Activated naive CD4-positive, alpha-beta T cell treated with anti-CD3 and anti-CD28 coated beads for 36 hours (primary cell): Measurements from ENCODE around the gene PJA1. TPM values are rescaled to one million over a fixed set of nuclear protein-coding genes. Genes with fewer than 3 reads are reported as not detected.

Experiments
- CTCF ChIA-PET: fragments of 350-600 bp; sonication (Branson Sonifier 250); formaldehyde crosslinking; loops from one replicate; lab custom pipeline; 2021; ENCODE audit warnings: antibody characterized with exemption; lab: Charles Lee
- DNase-seq: peaks from one replicate; pipeline ENCODE4 v3.0.0-alpha.2; 2020
- H3K27ac Mint-ChIP-seq: one replicate; pipeline ENCODE4 v1.8.0; 2021; ENCODE audit warnings: mild to moderate bottlenecking, mixed read lengths
- H3K27me3 Mint-ChIP-seq: one replicate; pipeline ENCODE4 v1.8.0; 2021; ENCODE audit warnings: low read depth, mixed read lengths
- H3K36me3 Mint-ChIP-seq: one replicate; pipeline ENCODE4 v1.8.0; 2021; ENCODE audit warnings: low read depth, mixed read lengths
- H3K4me1 Mint-ChIP-seq: one replicate; pipeline ENCODE4 v1.8.0; 2021; ENCODE audit warnings: low read depth, mixed read lengths
- H3K4me3 Mint-ChIP-seq: one replicate; pipeline ENCODE4 v1.8.0; 2021; ENCODE audit warnings: mild to moderate bottlenecking, moderate library complexity, mixed read lengths
- H3K9me3 Mint-ChIP-seq: one replicate; pipeline ENCODE4 v1.8.0; 2021; ENCODE audit warnings: mixed read lengths
- intact Hi-C: fragments of 100-400 bp; cut with micrococcal nuclease; formaldehyde crosslinking; loops from one replicate; pipeline ENCODE4 v1.15.1; 2023
- total RNA-seq, 2 experiments: library from RNA; stranded (reverse); gene quantifications; one replicate each; pipeline ENCODE4 v1.2.3, GENCODE V29; 2021

The PJA1 gene
- total RNA-seq, 2 experiments from 2014 or later, result 10.7 to 11.0 TPM

DNA sequence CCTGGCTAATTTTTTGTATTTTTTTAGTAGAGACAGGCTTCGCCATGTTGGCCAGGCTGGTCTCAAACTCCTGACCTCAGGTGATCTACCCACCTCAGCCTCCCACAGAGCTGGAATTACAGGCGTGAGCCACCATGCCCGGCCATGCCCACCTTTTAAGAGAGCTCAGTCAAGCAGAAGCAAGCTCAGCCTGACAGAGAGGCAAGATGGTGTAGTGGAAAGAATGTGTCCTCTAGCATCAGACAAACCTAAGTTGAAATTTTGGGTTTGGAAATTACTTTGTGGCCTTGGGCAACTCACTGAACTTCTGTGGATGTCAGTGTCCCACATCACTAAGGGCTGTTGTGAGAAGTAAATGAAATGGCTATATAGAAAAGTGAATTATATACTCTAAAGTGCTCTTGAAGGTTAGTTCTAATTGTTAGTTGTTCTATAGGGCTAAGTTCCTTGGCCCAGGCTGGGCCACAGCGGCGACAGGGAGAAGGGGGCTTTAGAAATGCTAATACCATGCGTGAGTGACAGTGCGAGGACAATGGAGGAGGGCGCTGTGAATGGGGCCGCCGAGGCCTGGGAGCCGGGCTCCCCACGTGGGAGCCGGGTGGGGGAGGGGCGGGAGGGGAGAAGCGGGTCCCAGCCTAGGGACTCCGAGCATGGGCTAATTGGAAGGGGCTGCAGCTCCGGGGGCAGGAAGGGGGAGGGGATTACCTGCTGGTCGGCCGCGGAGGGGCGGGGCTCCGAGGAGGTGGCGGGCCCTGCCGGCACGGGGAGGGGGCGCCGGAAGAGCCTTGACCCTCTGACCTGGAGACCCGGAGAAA, 15.6 kb downstream of the PJA1 start:
- intact Hi-C loops, result no loop called here
- H3K27me3 Mint-ChIP-seq, result peaks cover 2% of the 10 kb centered on the region
- H3K4me1 Mint-ChIP-seq, result no peaks in the 10 kb centered on the region
- no peak for DNase-seq
- H3K4me3 Mint-ChIP-seq, result no peak overlapping the region
- H3K9me3 Mint-ChIP-seq, result no peaks in the 10 kb centered on the region
- H3K27ac Mint-ChIP-seq, result no peak overlapping the region
- no peaks in the 10 kb centered on the region for H3K36me3 Mint-ChIP-seq
- CTCF ChIA-PET, result no interaction called here

DNA sequence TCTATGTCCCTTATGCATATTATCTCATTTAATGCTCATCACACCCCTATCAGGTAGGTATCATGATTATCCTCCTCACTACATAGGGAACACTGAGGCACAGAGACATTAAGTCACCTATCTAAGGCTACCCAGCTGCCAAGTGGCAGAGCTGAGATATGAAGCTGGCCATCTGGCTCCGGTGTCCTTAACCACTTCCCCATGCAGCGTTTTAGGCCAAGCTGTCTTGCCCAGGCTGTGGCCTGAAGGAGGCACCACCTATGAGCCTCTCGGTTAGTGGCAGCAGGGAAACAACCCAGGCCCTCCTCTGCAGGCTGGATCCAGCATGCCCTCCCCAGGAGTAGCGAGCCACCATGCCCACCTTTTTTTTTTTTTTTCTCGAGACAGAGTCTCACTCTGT, 16.3 kb downstream of the PJA1 start:
- Mint-ChIP-seq H3K4me3 (no peak overlapping the region), H3K4me1 (no peaks in the 10 kb centered on the region), H3K9me3 (no peaks in the 10 kb centered on the region), H3K36me3 (no peaks in the 10 kb centered on the region), H3K27me3 (peaks cover 2% of the 10 kb centered on the region), H3K27ac (no peak overlapping the region)
- intact Hi-C loops, result no loop called here
- no peak for DNase-seq
- CTCF ChIA-PET, result no interaction called here

DNA sequence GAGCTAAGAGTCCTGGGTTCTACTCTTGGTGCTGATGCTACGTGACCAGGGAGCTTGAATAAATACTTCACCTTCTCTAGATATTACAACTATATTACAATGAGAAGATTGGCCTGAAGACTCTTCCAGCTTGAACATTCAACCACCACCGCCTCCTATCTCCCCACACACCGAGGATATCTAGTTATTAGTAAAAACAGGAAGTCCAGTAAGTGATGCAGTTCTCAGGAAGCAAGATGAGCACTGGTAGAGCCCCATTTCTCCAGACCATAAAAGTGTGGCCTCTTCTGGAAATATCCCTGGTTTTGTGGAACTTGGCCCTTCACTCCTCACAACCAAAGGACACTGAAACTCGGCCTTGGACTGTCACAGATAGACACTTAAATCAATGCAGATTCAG, 18.5 kb downstream of the PJA1 start:
- H3K27ac Mint-ChIP-seq, result no peak overlapping the region
- CTCF ChIA-PET, result no interaction called here
- H3K27me3 Mint-ChIP-seq, result peaks cover 2% of the 10 kb centered on the region
- no peak overlapping the region for H3K4me3 Mint-ChIP-seq
- H3K9me3 Mint-ChIP-seq, result no peaks in the 10 kb centered on the region
- intact Hi-C loops, result no loop called here
- no peaks in the 10 kb centered on the region for H3K36me3 Mint-ChIP-seq
- H3K4me1 Mint-ChIP-seq, result no peaks in the 10 kb centered on the region
- no peak for DNase-seq

DNA sequence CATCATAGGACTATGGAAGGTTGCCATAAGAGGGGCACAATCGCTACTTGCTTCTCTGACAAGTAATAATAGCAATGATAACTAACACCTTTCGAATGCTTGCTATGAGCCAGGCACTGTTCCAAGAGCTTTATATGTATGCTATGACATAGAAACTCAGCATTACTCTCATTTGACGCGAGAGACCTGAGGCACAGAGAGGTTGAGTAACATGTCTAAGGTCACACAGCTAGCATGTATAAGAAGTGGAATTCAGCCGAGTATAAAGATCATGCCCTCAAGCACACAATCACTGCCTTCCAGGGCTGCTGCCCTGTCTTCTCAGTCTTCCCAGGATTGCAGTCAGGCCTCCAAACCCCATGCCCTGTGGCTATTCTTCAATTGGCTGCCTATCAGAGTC, 19.5 kb downstream of the PJA1 start:
- no peak overlapping the region for H3K27ac Mint-ChIP-seq
- no peak for DNase-seq
- no peaks in the 10 kb centered on the region for H3K27me3 Mint-ChIP-seq
- H3K9me3 Mint-ChIP-seq, result no peaks in the 10 kb centered on the region
- intact Hi-C loops, result no loop called here
- no peaks in the 10 kb centered on the region for H3K4me1 Mint-ChIP-seq
- CTCF ChIA-PET, result no interaction called here
- no peaks in the 10 kb centered on the region for H3K36me3 Mint-ChIP-seq
- no peak overlapping the region for H3K4me3 Mint-ChIP-seq

DNA sequence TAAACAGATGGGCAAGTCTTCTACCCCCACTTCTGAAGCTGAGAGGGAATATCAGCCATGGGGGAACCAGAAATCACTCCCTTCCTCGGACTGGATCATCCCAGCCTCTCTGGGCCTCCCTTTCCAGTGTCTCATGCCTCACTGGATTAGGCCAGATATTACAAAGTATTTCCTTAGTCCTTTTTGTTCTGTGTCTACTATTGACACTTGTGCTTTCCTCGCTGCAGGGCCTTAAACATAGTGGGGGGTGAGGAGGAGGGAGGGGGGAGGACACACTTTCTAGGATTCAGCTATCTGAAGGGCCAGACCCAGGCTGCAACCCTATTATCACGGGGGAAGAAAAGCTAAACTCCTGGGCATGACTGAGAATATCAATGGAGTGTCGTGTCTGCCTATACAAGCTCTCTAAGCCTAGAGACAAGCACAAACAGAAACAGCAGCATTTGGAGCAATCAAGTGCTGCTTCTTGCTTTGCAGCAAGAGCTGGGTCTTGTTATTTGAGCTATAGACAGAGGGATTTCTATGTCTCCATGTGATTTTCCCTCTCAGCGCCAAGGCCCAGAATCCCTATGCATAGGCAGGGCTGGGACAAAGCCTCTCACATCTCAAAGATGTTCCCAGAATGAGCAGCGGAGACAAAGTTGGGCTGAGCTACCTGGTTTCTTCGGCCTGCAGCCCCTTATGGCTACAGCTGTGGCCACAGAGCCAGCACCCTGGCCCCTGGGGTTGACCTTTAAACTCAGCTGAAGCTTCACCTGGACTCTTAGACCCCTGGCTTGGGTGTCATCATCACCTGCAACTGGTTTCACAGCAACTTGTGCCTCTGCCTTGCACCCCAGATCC, 20.2 kb downstream of the PJA1 start:
- Mint-ChIP-seq H3K27ac (no peak overlapping the region), H3K4me1 (no peaks in the 10 kb centered on the region), H3K4me3 (no peak overlapping the region), H3K9me3 (no peaks in the 10 kb centered on the region), H3K36me3 (no peaks in the 10 kb centered on the region), H3K27me3 (no peaks in the 10 kb centered on the region)
- CTCF ChIA-PET, result no interaction called here
- intact Hi-C loops, result no loop called here
- no peak for DNase-seq

DNA sequence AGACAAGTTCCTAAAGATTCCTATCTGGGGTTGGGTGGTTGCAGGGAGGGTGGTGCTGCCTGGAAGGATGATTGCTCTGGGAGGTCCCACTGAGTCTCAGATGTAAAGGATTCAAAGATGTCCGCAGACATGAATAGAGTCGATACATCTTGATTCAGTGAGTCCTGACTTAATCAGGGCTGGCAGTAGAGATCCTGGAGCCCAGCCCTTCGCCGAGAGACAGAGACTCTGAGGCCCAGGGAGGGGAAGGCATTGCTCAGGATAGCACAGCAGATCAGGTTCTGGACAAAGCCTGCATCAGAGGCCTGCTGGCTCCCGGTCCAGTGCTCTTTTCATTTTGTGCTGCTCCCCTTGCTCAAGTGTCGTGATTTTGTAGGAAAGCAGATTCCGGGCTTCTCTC, 21.7 kb downstream of the PJA1 start:
- Mint-ChIP-seq H3K27ac (no peak overlapping the region), H3K36me3 (no peaks in the 10 kb centered on the region), H3K27me3 (no peaks in the 10 kb centered on the region), H3K4me3 (no peak overlapping the region), H3K9me3 (no peaks in the 10 kb centered on the region), H3K4me1 (no peaks in the 10 kb centered on the region)
- DNase-seq, result no peak
- CTCF ChIA-PET, result no interaction called here
- intact Hi-C loops, result no loop called here

DNA sequence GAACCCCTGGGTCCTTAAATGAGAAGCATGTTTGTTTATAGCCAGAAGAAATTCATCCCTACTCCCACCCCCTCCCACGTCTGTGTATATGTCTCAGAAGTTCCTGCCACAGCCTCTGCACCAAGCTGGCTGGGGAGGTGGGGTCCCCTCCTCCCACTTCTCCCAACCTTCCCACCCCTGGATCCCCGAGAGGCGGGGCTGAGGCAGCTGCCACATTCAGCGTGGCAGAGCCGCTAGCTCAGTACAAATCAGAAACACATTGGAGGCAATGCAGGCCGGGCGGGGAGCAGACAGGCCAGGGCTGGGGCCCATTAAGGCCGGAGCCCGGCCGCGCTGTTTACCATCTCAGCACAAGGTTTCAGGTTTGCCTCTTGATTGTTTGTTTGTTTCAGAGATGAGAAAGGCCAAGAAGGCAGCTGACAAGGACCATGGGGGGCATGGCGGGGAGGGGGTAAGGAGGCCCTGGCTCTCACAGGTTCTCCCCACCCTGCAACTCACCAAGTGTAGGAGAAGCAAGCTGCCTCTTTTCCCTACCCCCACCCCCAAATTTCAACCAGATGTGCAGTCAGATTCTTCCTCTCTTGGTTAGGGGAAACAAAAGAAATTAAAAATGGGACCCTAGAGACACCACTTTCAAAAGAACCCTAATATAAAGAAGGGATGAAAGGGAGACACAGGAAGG, 22.3 kb downstream of the PJA1 start:
- no peaks in the 10 kb centered on the region for H3K4me1 Mint-ChIP-seq
- H3K27ac Mint-ChIP-seq, result no peak overlapping the region
- intact Hi-C loops, result no loop called here
- no peak for DNase-seq
- no peaks in the 10 kb centered on the region for H3K36me3 Mint-ChIP-seq
- no peak overlapping the region for H3K4me3 Mint-ChIP-seq
- H3K9me3 Mint-ChIP-seq, result no peaks in the 10 kb centered on the region
- no peaks in the 10 kb centered on the region for H3K27me3 Mint-ChIP-seq
- CTCF ChIA-PET, result interaction anchor here (0.7 kb wide), 1 partner anchor 878 kb away, joined by 3 read pairs; no protein-coding TSS in a partner anchor

DNA sequence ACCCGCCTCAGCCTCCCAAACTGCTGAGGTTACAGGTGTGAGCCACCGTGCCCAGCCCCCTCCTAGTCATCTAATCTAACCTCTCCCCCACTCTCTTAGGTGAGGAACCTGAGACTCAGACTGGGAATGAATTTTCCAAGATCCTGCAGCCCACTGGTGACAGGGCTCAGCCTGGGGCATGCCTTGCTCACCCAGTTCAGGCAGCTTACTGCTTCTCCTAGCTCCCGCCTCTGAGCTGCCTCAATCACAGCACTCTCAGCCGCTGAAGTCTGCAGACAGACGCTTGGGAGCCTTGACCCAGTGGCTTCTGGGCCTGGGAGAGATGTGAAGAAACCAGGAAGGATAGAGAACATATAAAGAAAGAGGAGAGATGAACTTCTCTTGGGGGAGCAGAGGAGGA, 24.4 kb downstream of the PJA1 start:
- H3K4me3 Mint-ChIP-seq, result no peak overlapping the region
- H3K36me3 Mint-ChIP-seq, result no peaks in the 10 kb centered on the region
- peaks cover 6% of the 10 kb centered on the region for H3K27me3 Mint-ChIP-seq
- CTCF ChIA-PET, result no interaction called here
- H3K9me3 Mint-ChIP-seq, result no peaks in the 10 kb centered on the region
- no peak for DNase-seq
- no peaks in the 10 kb centered on the region for H3K4me1 Mint-ChIP-seq
- no peak overlapping the region for H3K27ac Mint-ChIP-seq
- intact Hi-C loops, result no loop called here

DNA sequence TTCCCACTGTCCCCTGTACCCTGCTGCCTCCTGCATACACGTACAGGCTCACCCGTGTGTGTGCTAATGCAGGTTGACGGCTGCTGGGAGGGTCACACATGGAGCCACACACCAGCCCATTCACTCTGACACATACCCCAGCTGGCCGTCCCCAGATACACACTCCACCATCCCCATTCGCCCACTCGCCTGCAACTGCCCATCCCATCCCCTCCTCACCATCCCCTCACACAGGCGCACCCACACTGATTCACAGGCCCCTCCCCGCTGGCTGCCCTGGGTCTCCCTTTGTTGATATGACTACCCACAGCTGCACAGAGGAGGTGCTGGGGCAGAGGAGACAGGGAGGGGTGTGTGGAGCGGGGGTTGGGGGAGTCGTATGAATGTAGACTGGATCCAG, 25.7 kb downstream of the PJA1 start:
- no peaks in the 10 kb centered on the region for H3K36me3 Mint-ChIP-seq
- CTCF ChIA-PET, result interaction anchor here (1.1 kb wide), 1 partner anchor 312 kb away, joined by 3 read pairs; no protein-coding TSS in a partner anchor
- intact Hi-C loops, result no loop called here
- H3K4me1 Mint-ChIP-seq, result no peaks in the 10 kb centered on the region
- peaks cover 10% of the 10 kb centered on the region for H3K27me3 Mint-ChIP-seq
- H3K4me3 Mint-ChIP-seq, result no peak overlapping the region
- no peak for DNase-seq
- no peak overlapping the region for H3K27ac Mint-ChIP-seq
- H3K9me3 Mint-ChIP-seq, result no peaks in the 10 kb centered on the region

DNA sequence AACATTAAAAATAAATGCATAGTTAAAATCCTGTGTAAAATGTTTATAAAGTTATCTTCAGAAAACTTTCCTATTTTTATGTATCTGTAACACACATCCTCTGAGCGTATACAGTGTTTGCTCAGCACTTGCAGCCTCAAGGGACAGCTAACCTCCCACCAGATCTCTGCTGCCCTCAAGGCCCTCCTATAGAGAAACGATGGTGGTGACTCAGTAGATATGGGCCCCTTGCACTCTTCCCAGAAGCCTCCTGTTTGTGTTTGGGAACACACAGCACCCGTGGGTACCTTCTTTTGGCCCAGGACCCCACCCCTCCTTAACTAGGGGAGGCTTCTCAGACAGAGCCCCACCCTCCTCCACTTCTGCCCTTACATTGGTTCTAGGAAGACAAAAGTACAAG, 26.7 kb downstream of the PJA1 start:
- H3K9me3 Mint-ChIP-seq, result no peaks in the 10 kb centered on the region
- H3K4me3 Mint-ChIP-seq, result no peak overlapping the region
- H3K36me3 Mint-ChIP-seq, result no peaks in the 10 kb centered on the region
- H3K4me1 Mint-ChIP-seq, result no peaks in the 10 kb centered on the region
- CTCF ChIA-PET, result no interaction called here
- H3K27me3 Mint-ChIP-seq, result peaks cover 16% of the 10 kb centered on the region
- intact Hi-C loops, result no loop called here
- no peak overlapping the region for H3K27ac Mint-ChIP-seq
- no peak for DNase-seq

DNA sequence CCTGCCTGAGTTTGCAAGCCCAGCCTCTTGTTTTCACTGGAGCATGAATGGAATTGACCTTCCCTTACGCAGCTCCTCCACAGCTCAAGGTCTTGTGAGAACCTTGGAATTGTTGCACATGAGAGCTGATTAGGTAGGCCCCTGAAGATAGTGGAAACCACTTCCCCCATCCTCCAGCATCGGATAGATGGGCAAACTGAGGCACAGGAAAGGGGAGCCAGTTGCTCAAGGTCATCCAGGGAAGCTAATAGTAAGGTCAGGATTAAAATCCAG, 27.2 kb downstream of the PJA1 start:
- no peak overlapping the region for H3K4me3 Mint-ChIP-seq
- no peak overlapping the region for H3K27ac Mint-ChIP-seq
- no peak for DNase-seq
- no peaks in the 10 kb centered on the region for H3K36me3 Mint-ChIP-seq
- intact Hi-C loops, result no loop called here
- CTCF ChIA-PET, result no interaction called here
- no peaks in the 10 kb centered on the region for H3K9me3 Mint-ChIP-seq
- H3K4me1 Mint-ChIP-seq, result no peaks in the 10 kb centered on the region
- peaks cover 16% of the 10 kb centered on the region for H3K27me3 Mint-ChIP-seq

DNA sequence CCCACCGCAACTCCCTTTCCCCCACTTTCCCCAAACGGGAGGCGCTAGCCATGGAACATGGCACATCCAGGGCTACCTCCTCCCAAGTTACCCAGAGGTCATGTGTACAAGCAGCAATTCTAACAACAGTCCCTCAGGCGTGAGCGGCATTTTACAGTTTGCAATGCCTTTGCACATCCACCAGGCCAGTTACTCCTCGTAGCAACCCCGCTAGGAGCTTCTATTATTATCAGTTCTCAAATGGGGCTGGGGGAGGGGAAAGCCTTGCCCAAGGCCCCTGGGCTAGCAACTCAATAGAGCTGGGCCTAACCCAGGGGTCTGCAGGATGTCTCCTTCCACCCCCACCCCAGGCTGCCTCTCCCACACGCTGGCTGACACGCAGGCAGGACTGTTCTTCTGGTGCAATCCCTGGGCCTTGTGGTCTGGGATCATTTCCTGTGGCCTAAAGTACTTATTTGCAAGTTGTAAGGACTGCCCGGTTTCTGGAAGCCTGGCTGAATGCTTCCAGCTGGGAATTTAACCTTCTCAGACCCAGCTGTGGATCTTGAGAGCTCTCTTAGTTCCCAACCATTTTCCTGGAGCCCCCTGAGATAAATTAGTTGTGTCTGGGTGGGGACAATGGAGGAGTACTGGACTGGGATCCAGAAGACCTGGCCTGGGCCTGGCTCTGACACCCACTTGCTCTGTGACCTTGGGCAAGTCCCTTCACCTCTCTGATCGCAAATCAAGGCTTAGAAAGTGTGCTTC, 27.7 kb downstream of the PJA1 start:
- CTCF ChIA-PET, result no interaction called here
- peaks cover 16% of the 10 kb centered on the region for H3K27me3 Mint-ChIP-seq
- H3K4me1 Mint-ChIP-seq, result no peaks in the 10 kb centered on the region
- intact Hi-C loops, result no loop called here
- no peaks in the 10 kb centered on the region for H3K36me3 Mint-ChIP-seq
- no peak overlapping the region for H3K4me3 Mint-ChIP-seq
- no peaks in the 10 kb centered on the region for H3K9me3 Mint-ChIP-seq
- DNase-seq, result no peak
- no peak overlapping the region for H3K27ac Mint-ChIP-seq
